ENCODE data around the gene ZNF14. TPM values are rescaled to one million over a fixed set of nuclear protein-coding genes. Genes with fewer than 3 reads are reported as not detected.
"Not testable (repeated sequence)": the region's sequence is repeated elsewhere in the genome, so short reads cannot be mapped to it uniquely, and the experiment has no call there.

ZNF14 gene
- total RNA-seq, 2 donors from 2014 or later = 9.5 to 9.9 TPM

- Histone ChIP-seq H3K4me3 (no peak overlapping the region), H3K9me3 (no peaks in the 10 kb centered on the region), H3K36me3 (no peaks in the 10 kb centered on the region), H3K27me3 (replicated peaks; ENCODE audit: insufficient read depth) (no peaks in the 10 kb centered on the region), H3K4me1 (replicated peaks) (no peaks in the 10 kb centered on the region), H3K27ac (no peak overlapping the region)
- DNase-seq (ENCODE audit: low spot score) = no peak
- intact Hi-C loops (cut with DNase I) = no loop called here
- 92% methylated on average over 3 of the region's 3 CpGs for WGBS
- TF ChIP-seq CTCF (IDR thresholded peaks at IDR 0.05) (no peak), POLR2AphosphoS5 (IDR thresholded peaks at IDR 0.05) (no peak), POLR2A (IDR thresholded peaks at IDR 0.05) (no peak)
These were observed 45.8 kb downstream of the ZNF14 start for GRCh38 chr19:19687090-19687489.

- no peaks in the 10 kb centered on the region for H3K27me3 ChIP-seq (replicated peaks; ENCODE audit: insufficient read depth)
- no peak for TF ChIP-seq POLR2A (IDR thresholded peaks at IDR 0.05)
- no peak for TF ChIP-seq POLR2AphosphoS5 (IDR thresholded peaks at IDR 0.05)
- TF ChIP-seq CTCF (IDR thresholded peaks at IDR 0.05) = no peak
- H3K36me3 ChIP-seq = no peaks in the 10 kb centered on the region
- WGBS = 96% methylated on average over 6 of the region's 6 CpGs
- no peak for DNase-seq (ENCODE audit: low spot score)
- intact Hi-C loops (cut with DNase I) = no loop called here
- H3K27ac ChIP-seq = no peak overlapping the region
- no peaks in the 10 kb centered on the region for H3K4me1 ChIP-seq (replicated peaks)
- H3K9me3 ChIP-seq = no peaks in the 10 kb centered on the region
- H3K4me3 ChIP-seq = no peak overlapping the region
These were observed 46.3 kb downstream of the ZNF14 start for GRCh38 chr19:19686580-19686979.

- intact Hi-C loops (cut with DNase I); H3K27ac ChIP-seq; H3K4me3 ChIP-seq; DNase-seq (ENCODE audit: low spot score); H3K27me3 ChIP-seq (replicated peaks; ENCODE audit: insufficient read depth); H3K36me3 ChIP-seq; H3K9me3 ChIP-seq; H3K4me1 ChIP-seq (replicated peaks): not testable (repeated sequence)
- WGBS = 94% methylated on average over 15 of the region's 15 CpGs
These were observed 46.8 kb downstream of the ZNF14 start for GRCh38 chr19:19686119-19686518.

- H3K4me1 ChIP-seq (replicated peaks) = no peaks in the 10 kb centered on the region
- H3K36me3 ChIP-seq = peaks cover 0 to 14% of the 10 kb centered on the region in 2 donors
- WGBS = 96% methylated on average over 20 of the region's 20 CpGs
- intact Hi-C loops (cut with DNase I) = no loop called here
- H3K4me3 ChIP-seq = no peak overlapping the region
- no peak for TF ChIP-seq CTCF (IDR thresholded peaks at IDR 0.05)
- TF ChIP-seq POLR2AphosphoS5 (IDR thresholded peaks at IDR 0.05) = no peak
- TF ChIP-seq POLR2A (IDR thresholded peaks at IDR 0.05) = no peak
- H3K9me3 ChIP-seq = no peaks in the 10 kb centered on the region
- H3K27ac ChIP-seq = no peak overlapping the region
- H3K27me3 ChIP-seq (replicated peaks; ENCODE audit: insufficient read depth) = no peaks in the 10 kb centered on the region
- DNase-seq (ENCODE audit: low spot score) = no peak
These were observed 53.5 kb downstream of the ZNF14 start for GRCh38 chr19:19679176-19680073.

- WGBS = 89% methylated on average over 7 of the region's 7 CpGs
- Histone ChIP-seq H3K27me3 (replicated peaks; ENCODE audit: insufficient read depth) (no peaks in the 10 kb centered on the region), H3K36me3 (peaks cover 0 to 14% of the 10 kb centered on the region in 2 donors), H3K27ac (no peak overlapping the region), H3K4me1 (replicated peaks) (no peaks in the 10 kb centered on the region), H3K9me3 (no peaks in the 10 kb centered on the region), H3K4me3 (no peak overlapping the region)
- DNase-seq (ENCODE audit: low spot score) = no peak
- no peak for TF ChIP-seq POLR2AphosphoS5 (IDR thresholded peaks at IDR 0.05)
- no peak for TF ChIP-seq CTCF (IDR thresholded peaks at IDR 0.05)
- no peak for TF ChIP-seq POLR2A (IDR thresholded peaks at IDR 0.05)
- intact Hi-C loops (cut with DNase I) = no loop called here
These were observed 55.3 kb downstream of the ZNF14 start for GRCh38 chr19:19677579-19677978.
